ENCODE results near the gene RAPGEF3. TPM values are rescaled to one million over a fixed set of nuclear protein-coding genes. Genes with fewer than 3 reads are reported as not detected.

RAPGEF3 gene
- total RNA-seq, 4 donors from 2014 or later: 18.3 to 48.2 (median 32.5) TPM

DNA sequence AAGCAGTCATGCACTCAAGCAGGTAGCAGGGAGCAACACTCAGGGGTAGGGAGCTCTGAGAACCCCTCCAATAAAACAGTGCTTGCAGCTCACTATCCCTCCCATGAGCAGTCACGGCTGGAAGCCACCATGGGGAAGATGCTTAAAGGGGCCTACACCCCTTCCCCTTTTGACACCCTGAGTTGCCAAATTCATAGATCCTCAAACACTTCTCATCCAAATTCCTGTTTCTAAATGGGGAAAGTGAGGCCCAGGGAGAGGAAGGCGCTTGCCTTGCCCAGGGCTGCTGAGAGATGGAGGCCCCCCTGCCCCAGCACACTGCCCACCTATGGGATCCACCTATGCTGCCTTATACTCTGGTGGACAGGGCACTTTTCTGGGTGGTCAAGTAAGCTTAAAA, 26.2 kb downstream of the RAPGEF3 start:
- Histone ChIP-seq H3K9me3 (no peaks in the 10 kb centered on the region), H3K4me1 (peaks cover 42 to 56% (median 48%) of the 10 kb centered on the region in 4 donors), H3K36me3 (no peaks in the 10 kb centered on the region), H3K4me3 (no peak overlapping the region), H3K27ac (replicated peaks in 1 of 4) (no peak overlapping the region), H3K27me3 (no peaks in the 10 kb centered on the region)
- intact Hi-C loops (cut with DNase I): no loop called here
- 80% methylated on average over 2 of the region's 2 CpGs for WGBS
- no peak for DNase-seq (ENCODE audit: extremely low spot score)
- TF ChIP-seq POLR2A (IDR thresholded peaks at IDR 0.05; ENCODE audit: low read depth): no peak
- TF ChIP-seq EP300 (IDR thresholded peaks at IDR 0.05): no peak
- TF ChIP-seq POLR2AphosphoS5 (IDR thresholded peaks at IDR 0.05): no peak
- TF ChIP-seq, protein P1, sequence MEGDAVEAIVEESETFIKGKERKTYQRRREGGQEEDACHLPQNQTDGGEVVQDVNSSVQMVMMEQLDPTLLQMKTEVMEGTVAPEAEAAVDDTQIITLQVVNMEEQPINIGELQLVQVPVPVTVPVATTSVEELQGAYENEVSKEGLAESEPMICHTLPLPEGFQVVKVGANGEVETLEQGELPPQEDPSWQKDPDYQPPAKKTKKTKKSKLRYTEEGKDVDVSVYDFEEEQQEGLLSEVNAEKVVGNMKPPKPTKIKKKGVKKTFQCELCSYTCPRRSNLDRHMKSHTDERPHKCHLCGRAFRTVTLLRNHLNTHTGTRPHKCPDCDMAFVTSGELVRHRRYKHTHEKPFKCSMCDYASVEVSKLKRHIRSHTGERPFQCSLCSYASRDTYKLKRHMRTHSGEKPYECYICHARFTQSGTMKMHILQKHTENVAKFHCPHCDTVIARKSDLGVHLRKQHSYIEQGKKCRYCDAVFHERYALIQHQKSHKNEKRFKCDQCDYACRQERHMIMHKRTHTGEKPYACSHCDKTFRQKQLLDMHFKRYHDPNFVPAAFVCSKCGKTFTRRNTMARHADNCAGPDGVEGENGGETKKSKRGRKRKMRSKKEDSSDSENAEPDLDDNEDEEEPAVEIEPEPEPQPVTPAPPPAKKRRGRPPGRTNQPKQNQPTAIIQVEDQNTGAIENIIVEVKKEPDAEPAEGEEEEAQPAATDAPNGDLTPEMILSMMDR (IDR thresholded peaks at IDR 0.05): no peak

DNA sequence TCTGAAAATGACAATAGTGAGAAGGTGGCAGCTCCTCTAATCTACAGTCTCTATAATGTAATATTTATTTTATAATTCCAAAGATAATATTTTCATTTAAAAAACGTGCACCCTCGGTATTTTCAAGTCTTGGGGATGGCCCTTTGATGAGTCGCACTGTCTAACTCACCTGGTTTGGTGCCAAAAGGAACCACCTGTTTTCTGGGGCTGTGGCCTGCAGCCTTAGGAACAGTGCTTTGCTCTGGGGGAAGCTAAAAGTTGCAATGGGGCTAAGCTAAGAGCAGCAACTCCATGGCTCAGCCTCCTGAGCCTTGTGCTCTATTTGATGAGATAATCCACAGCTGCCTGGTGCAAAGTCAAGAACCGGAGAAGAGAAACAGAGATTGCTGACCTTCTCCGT, 27.0 kb downstream of the RAPGEF3 start:
- Histone ChIP-seq H3K4me1 (peaks cover 34 to 48% (median 40%) of the 10 kb centered on the region in 4 donors), H3K9me3 (no peaks in the 10 kb centered on the region), H3K36me3 (no peaks in the 10 kb centered on the region), H3K27ac (replicated peaks in 1 of 4) (no peak overlapping the region), H3K4me3 (no peak overlapping the region), H3K27me3 (no peaks in the 10 kb centered on the region)
- intact Hi-C loops (cut with DNase I): no loop called here
- no peak for DNase-seq (ENCODE audit: extremely low spot score)
- WGBS: 67% methylated on average over 5 of the region's 5 CpGs
- TF ChIP-seq, protein P1 (IDR thresholded peaks at IDR 0.05): no peak
- TF ChIP-seq POLR2AphosphoS5 (IDR thresholded peaks at IDR 0.05) (no peak), POLR2A (IDR thresholded peaks at IDR 0.05; ENCODE audit: low read depth) (no peak), EP300 (IDR thresholded peaks at IDR 0.05) (no peak)

DNA sequence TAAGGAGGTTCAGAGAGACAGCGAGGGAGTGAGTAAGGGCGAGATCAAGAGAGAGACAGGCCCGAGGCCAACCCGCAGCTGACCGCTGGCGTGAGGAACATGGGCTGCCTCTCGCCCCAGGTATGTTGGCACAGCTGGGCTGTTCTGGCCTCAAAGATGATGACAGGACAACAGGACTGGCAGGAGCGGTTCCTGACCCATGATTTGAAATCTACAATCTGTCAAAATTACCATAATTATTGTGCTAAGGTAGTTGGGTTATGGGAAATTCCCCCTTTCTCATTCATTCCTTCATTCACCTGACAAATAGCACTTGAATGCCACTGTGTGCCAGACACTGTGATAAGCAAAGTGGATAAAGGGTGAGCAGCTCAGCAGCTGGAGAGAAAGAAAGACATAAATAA, 28.3 kb downstream of the RAPGEF3 start:
- Histone ChIP-seq H3K36me3 (no peaks in the 10 kb centered on the region), H3K4me3 (no peak overlapping the region), H3K27ac (replicated peaks in 1 of 4) (peak overlapping the region in 1 of 4 donors; percentile 8), H3K27me3 (no peaks in the 10 kb centered on the region), H3K9me3 (no peaks in the 10 kb centered on the region), H3K4me1 (peaks cover 20 to 35% (median 26%) of the 10 kb centered on the region in 4 donors)
- WGBS: 77% methylated on average over 8 of the region's 8 CpGs
- intact Hi-C loops (cut with DNase I): no loop called here
- no peak for DNase-seq (ENCODE audit: extremely low spot score)
- no peak for TF ChIP-seq POLR2AphosphoS5 (IDR thresholded peaks at IDR 0.05)
- TF ChIP-seq, protein P1 (IDR thresholded peaks at IDR 0.05): no peak
- TF ChIP-seq EP300 (IDR thresholded peaks at IDR 0.05): no peak
- no peak for TF ChIP-seq POLR2A (IDR thresholded peaks at IDR 0.05; ENCODE audit: low read depth)

DNA sequence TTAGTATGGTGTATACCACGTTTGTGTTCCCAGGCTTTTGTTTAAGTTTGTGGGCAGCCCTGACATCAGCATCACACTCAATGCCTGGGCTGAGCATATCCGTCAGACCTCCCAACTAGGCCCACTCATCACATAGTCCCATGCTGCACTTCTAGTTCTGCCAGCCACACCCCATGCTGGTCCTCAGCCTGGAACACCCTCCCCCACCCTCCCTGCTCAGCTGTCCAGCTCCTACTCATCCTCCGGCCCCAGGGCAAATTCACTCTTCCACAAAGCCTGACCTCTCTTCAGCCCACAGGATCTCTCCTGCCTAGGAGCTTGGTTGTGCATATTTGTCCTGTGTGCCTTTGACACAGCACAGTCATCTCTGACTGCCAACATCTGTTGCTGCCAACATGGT, 29.4 kb downstream of the RAPGEF3 start:
- Histone ChIP-seq H3K36me3 (no peaks in the 10 kb centered on the region), H3K4me1 (peaks cover 9 to 24% (median 15%) of the 10 kb centered on the region in 4 donors), H3K9me3 (no peaks in the 10 kb centered on the region), H3K27me3 (no peaks in the 10 kb centered on the region), H3K4me3 (no peak overlapping the region), H3K27ac (replicated peaks in 1 of 4) (no peak overlapping the region)
- TF ChIP-seq, protein P1 (IDR thresholded peaks at IDR 0.05): no peak
- TF ChIP-seq POLR2AphosphoS5 (IDR thresholded peaks at IDR 0.05) (no peak), POLR2A (IDR thresholded peaks at IDR 0.05; ENCODE audit: low read depth) (no peak)
- 70% methylated on average over 3 of the region's 3 CpGs for WGBS
- DNase-seq (ENCODE audit: extremely low spot score): no peak
- intact Hi-C loops (cut with DNase I): no loop called here

DNA sequence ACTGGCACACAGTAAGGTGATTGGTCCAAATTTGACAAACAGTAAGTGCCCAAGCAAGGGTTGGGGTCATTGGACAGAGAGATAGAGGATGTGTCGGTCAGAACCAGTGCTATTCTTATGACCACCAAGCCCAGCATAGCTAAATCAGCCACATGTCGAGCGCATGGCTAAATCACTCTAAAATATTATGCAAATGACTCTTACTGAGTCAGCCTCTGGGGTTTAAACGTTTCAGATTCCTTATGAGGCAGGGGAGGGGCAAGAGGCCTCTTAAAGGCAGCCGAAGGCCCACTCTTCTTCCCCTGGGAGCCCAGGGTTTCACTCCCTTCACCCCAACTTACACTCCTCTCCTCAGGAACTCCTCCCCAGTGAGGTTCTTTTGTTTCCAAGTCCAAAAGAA, 32.8 kb downstream of the RAPGEF3 start:
- DNase-seq (ENCODE audit: extremely low spot score): no peak
- Histone ChIP-seq H3K4me1 (peaks cover 14 to 24% (median 16%) of the 10 kb centered on the region in 4 donors), H3K27me3 (no peaks in the 10 kb centered on the region), H3K4me3 (no peak overlapping the region), H3K36me3 (peaks cover 0 to 6% (median 0%) of the 10 kb centered on the region in 4 donors), H3K27ac (replicated peaks in 1 of 4) (no peak overlapping the region), H3K9me3 (no peaks in the 10 kb centered on the region)
- no peak for TF ChIP-seq POLR2AphosphoS5 (IDR thresholded peaks at IDR 0.05)
- TF ChIP-seq, protein P1 (IDR thresholded peaks at IDR 0.05): no peak
- TF ChIP-seq POLR2A (IDR thresholded peaks at IDR 0.05; ENCODE audit: low read depth): no peak
- TF ChIP-seq EP300 (IDR thresholded peaks at IDR 0.05): no peak
- WGBS: 49% methylated on average over 5 of the region's 5 CpGs
- intact Hi-C loops (cut with DNase I): no loop called here

All from esophagus muscularis mucosa (tissue), 4 donors.